NK-92 (cell line): ENCODE measurements around the gene PLEKHH1.

Experiments
- DNase-seq: peaks from one replicate; lab custom pipeline; 2025; ENCODE audit not compliant: unreplicated experiment; lab: John Stamatoyannopoulos, UW

The PLEKHH1 gene

GRCh38 chr14:67562025-67562775, 29.1 kb downstream of the PLEKHH1 start:
- DNase-seq, result no peak

GRCh38 chr14:67562776-67563150, 29.7 kb downstream of the PLEKHH1 start:
- no peak for DNase-seq

- DNase-seq, result no peak
Observed at GRCh38 chr14:67564236-67564635, 31.1 kb downstream of the PLEKHH1 start.

- no peak for DNase-seq
Observed at GRCh38 chr14:67566908-67567307, 33.8 kb downstream of the PLEKHH1 start.

- no peak for DNase-seq
Observed at GRCh38 chr14:67567654-67568053, 34.6 kb downstream of the PLEKHH1 start.

- no peak for DNase-seq
Observed at GRCh38 chr14:67569011-67569650, 36.0 kb downstream of the PLEKHH1 start.

- DNase-seq, result no peak
Observed at GRCh38 chr14:67569651-67570290, 36.7 kb downstream of the PLEKHH1 start.

GRCh38 chr14:67570453-67570852, 37.4 kb downstream of the PLEKHH1 start:
- no peak for DNase-seq

GRCh38 chr14:67571275-67571990, 38.3 kb downstream of the PLEKHH1 start:
- DNase-seq, result no peak

- no peak for DNase-seq
Observed at GRCh38 chr14:67571991-67572323, 38.9 kb downstream of the PLEKHH1 start.

- DNase-seq, result no peak
Observed at GRCh38 chr14:67572608-67573007, 39.5 kb downstream of the PLEKHH1 start.

- no peak for DNase-seq
Observed at GRCh38 chr14:67573228-67574010, 40.3 kb downstream of the PLEKHH1 start.

- DNase-seq, result no peak
Observed at GRCh38 chr14:67574156-67574555, 41.1 kb downstream of the PLEKHH1 start.

GRCh38 chr14:67574806-67575205, 41.7 kb downstream of the PLEKHH1 start:
- no peak for DNase-seq

GRCh38 chr14:67575684-67576083, 42.6 kb downstream of the PLEKHH1 start:
- no peak for DNase-seq

GRCh38 chr14:67576216-67576955, 43.3 kb downstream of the PLEKHH1 start:
- DNase-seq, result no peak

GRCh38 chr14:67577181-67577808, 44.2 kb downstream of the PLEKHH1 start:
- no peak for DNase-seq

GRCh38 chr14:67577909-67578749, 45.0 kb downstream of the PLEKHH1 start:
- no peak for DNase-seq

GRCh38 chr14:67579040-67579439, 46.0 kb downstream of the PLEKHH1 start:
- no peak for DNase-seq
